ENCODE data around the gene NR5A1.

NR5A1 gene

DNA sequence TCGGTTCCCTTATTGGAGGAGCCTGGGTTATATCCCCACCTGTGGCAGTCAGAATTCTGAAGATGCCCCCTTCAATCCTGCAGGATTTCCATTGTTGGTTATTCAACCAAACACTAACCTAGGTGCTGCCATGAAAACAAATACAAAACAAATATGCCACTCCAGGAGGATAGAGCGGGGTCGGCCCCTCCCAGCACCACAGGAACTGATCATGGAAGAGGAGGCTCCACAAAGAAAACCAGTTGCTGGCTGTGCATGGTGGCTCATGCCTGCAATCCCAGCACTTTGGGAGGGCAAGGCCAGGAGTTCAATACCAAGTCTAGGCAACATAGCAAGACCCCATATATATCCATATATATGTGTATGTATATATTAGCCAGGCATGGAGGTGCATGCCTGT is 70.1 kb downstream of the NR5A1 start:
- no peak for DNase-seq

DNA sequence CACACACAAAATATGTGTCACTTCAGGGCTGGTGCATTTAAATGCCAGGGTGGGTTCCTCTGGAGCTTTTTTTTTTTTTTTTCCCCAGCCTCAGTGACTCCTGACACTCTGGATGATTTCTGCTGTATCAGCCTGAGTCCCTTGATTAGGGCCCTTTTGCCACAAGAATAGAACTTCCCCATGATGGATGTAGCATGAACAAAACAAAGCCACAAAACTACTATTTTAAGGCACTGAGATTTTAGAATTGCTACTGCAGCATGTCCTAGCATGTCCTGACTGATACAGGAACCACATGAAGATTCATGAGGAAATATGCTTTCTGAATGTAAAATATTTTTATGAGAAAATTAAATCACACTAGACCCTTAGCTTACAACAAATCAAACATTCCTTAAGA is 70.9 kb downstream of the NR5A1 start:
- no peak for DNase-seq
